ENCODE measurements around the gene PCSK5. TPM values are rescaled to one million over a fixed set of nuclear protein-coding genes. Genes with fewer than 3 reads are reported as not detected.

The PCSK5 gene
- total and polyA plus RNA-seq, 2 of the 8 experiments (the other 6 are each of a cell fraction or from before 2014, with no cell fraction given), result 5.5 to 10.7 TPM

DNA sequence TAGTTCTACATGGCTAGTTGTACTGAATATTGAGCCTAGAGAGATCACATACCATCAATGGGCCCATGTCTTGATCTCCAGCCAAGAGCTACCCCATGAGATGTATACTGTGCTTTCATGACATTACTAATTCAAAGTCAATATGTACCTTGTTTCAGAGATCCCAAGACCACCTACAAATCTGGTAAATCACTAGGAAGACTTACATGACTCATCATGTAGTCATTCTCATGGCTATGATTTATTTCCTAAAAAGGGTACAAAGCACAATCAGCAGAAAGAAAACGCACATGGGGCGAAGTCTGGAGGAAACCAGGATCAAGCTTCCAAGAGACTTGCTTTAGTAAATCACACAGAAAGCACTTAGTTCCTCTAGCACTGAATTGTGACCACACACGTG is 103.0 kb downstream of the PCSK5 start:
- Histone ChIP-seq H2AK5ac (ENCODE audit: low read depth, low read length) (no peak overlapping the region), H3K79me2 (ENCODE audit: control insufficient read depth in 1 of 2, insufficient read depth in 2 of 2, low read length in 2 of 2) (no peaks in the 10 kb centered on the region; a peak in 2 of 4 replicates), H3K4ac (replicated peaks; ENCODE audit: insufficient read length, low read depth, low read length) (no peak overlapping the region), H2BK12ac (ENCODE audit: low read depth, low read length) (no peak overlapping the region), H3K9me3 (ENCODE audit: insufficient read depth in 2 of 2, low read depth in 1 of 2, low read length in 1 of 2) (no peaks in the 10 kb centered on the region), H2BK120ac (replicated peaks; ENCODE audit: low read depth, low read length) (no peak overlapping the region), H3K27me3 (replicated peaks in 1 of 4; ENCODE audit: control insufficient read depth in 3 of 4, extremely low read depth in 1 of 4, insufficient read depth in 3 of 4, low read length in 3 of 4) (no peaks in the 10 kb centered on the region), H2BK15ac (ENCODE audit: low read length) (no peak overlapping the region), H3K36me3 (ENCODE audit: control insufficient read depth in 2 of 4, insufficient read depth in 4 of 4, low read length in 3 of 4) (no peaks in the 10 kb centered on the region; a peak in 1 of 8 replicates), H2AFZ (ENCODE audit: low read length) (no peak overlapping the region), H2BK20ac (ENCODE audit: low read length) (no peak overlapping the region), H3K18ac (ENCODE audit: extremely low read depth, low read length) (no peak overlapping the region), H3K23ac (ENCODE audit: insufficient read length) (no peak overlapping the region), H3K4me3 (ENCODE audit: extremely low read depth in 1 of 4, insufficient read depth in 2 of 4, low read depth in 3 of 4, low read length in 4 of 4) (no peak overlapping the region), H3K23me2 (ENCODE audit: low read depth, low read length) (no peaks in the 10 kb centered on the region), H4K20me1 (replicated peaks in 1 of 2; ENCODE audit: control insufficient read depth in 1 of 2, insufficient read depth in 2 of 2, low read length in 2 of 2) (no peaks in the 10 kb centered on the region), H4K8ac (ENCODE audit: extremely low read depth, insufficient read depth, low read length) (no peak overlapping the region), H3K14ac (ENCODE audit: insufficient read length) (no peak overlapping the region), H4K91ac (replicated peaks; ENCODE audit: insufficient read length, low read length) (no peak overlapping the region), H3K4me1 (replicated peaks in 1 of 4; ENCODE audit: control insufficient read depth in 3 of 4, insufficient read depth in 4 of 4, low read length in 3 of 4) (no peaks in the 10 kb centered on the region), H3K27ac (ENCODE audit: low read depth, low read length) (no peak overlapping the region), H2BK5ac (ENCODE audit: low read depth, low read length) (no peak overlapping the region), H3K9ac (replicated peaks in 1 of 4; ENCODE audit: extremely low read depth in 1 of 4, low read depth in 3 of 4, low read length in 3 of 4) (no peak overlapping the region), H4K5ac (ENCODE audit: insufficient read length, low read depth, low read length) (no peak overlapping the region), H3K56ac (replicated peaks; ENCODE audit: insufficient read length, low read depth, low read length) (no peak overlapping the region), H3K4me2 (ENCODE audit: insufficient read depth in 1 of 2, low read depth in 2 of 2, low read length in 2 of 2) (no peak overlapping the region), H3K79me1 (ENCODE audit: low read depth, low read length) (no peaks in the 10 kb centered on the region; the same call in 1 of the 2 replicates)
- TF ChIP-seq SP2 (IDR thresholded peaks at IDR 0.05; ENCODE audit: low read length), result no peak
- no peak for TF ChIP-seq HDAC6 (IDR thresholded peaks at IDR 0.05; ENCODE audit: low read depth, low read length)
- no peak for TF ChIP-seq BRCA1 (IDR thresholded peaks at IDR 0.05; ENCODE audit: low read depth, low read length)
- no peak for TF ChIP-seq RNF2 (IDR thresholded peaks at IDR 0.05; ENCODE audit: borderline replicate concordance, low read depth, low read length, missing control alignments, poor library complexity, severe bottlenecking)
- no peak for TF ChIP-seq SRF (IDR thresholded peaks at IDR 0.05; ENCODE audit: low read depth, low read length)
- no peak for TF ChIP-seq SIX5 (IDR thresholded peaks at IDR 0.05; ENCODE audit: low read depth, low read length)
- no peak for TF ChIP-seq EZH2 (IDR thresholded peaks at IDR 0.05; ENCODE audit: low read depth, low read length, severe bottlenecking)
- WGBS, 2 experiments (ENCODE audit: extremely low coverage in 1 of 2, insufficient coverage in 1 of 2, insufficient read length in 1 of 2, insufficient replicate concordance in 2 of 2, low coverage in 1 of 2, low lambda C conversion rate in 2 of 2, missing lambda C conversion rate in 1 of 2), result 92% methylated on average over 3 of the region's 3 CpGs; no CpG with 5 or more reads in 1 of the 2 experiments
- no peak for FAIRE-seq
- ChIA-PET POLR2A (ENCODE audit: partially characterized antibody) (no interaction called here), CTCF (ENCODE audit: partially characterized antibody) (interaction anchor here (0.6 to 1.4 kb wide), 5 partner anchors 14 to 808 kb away, joined by 3 to 5 read pairs (median 4); no protein-coding TSS in a partner anchor)
- DNase-seq (ENCODE audit: low read depth in 1 of 2, low spot score in 2 of 2), result no peak
